Stimulated activated naive CD8-positive, alpha-beta T cell treated with anti-CD3 and anti-CD28 coated beads, Interleukin-15, amount 100 ng/mL, for 72 hours (primary cell): ENCODE measurements around the gene ZNF367.

Experiments used
- ATAC-seq: fragments of 150-1000 bp; cut with Tn5 transposase; 2 replicates; pipeline ENCODE4 v1.10.0; 2021; ENCODE audit warnings: mild to moderate bottlenecking, moderate library complexity
- DNase-seq, 2 donors: peaks; one replicate each; pipeline ENCODE4 v3.0.0; 2021 to 2022
- H3K27ac Mint-ChIP-seq, 2 donors: one replicate each; pipeline ENCODE4 v1.8.0; 2022; ENCODE audit warnings: mild to moderate bottlenecking in 2 of 2, mixed read lengths in 2 of 2, moderate library complexity in 2 of 2
- H3K27me3 Mint-ChIP-seq: one replicate; pipeline ENCODE4 v1.8.0; 2022; ENCODE audit warnings: mixed read lengths
- H3K4me1 Mint-ChIP-seq: one replicate; pipeline ENCODE4 v1.8.0; 2022; ENCODE audit warnings: mild to moderate bottlenecking, mixed read lengths
- H3K4me3 Mint-ChIP-seq, 2 donors: one replicate each; pipeline ENCODE4 v1.8.0; 2022; ENCODE audit warnings: mild to moderate bottlenecking in 2 of 2, mixed read lengths in 2 of 2, moderate library complexity in 1 of 2
- H3K9me3 Mint-ChIP-seq, 2 donors: one replicate each; pipeline ENCODE4 v1.8.0; 2022; ENCODE audit warnings: mixed read lengths in 2 of 2

Gene ZNF367

DNA sequence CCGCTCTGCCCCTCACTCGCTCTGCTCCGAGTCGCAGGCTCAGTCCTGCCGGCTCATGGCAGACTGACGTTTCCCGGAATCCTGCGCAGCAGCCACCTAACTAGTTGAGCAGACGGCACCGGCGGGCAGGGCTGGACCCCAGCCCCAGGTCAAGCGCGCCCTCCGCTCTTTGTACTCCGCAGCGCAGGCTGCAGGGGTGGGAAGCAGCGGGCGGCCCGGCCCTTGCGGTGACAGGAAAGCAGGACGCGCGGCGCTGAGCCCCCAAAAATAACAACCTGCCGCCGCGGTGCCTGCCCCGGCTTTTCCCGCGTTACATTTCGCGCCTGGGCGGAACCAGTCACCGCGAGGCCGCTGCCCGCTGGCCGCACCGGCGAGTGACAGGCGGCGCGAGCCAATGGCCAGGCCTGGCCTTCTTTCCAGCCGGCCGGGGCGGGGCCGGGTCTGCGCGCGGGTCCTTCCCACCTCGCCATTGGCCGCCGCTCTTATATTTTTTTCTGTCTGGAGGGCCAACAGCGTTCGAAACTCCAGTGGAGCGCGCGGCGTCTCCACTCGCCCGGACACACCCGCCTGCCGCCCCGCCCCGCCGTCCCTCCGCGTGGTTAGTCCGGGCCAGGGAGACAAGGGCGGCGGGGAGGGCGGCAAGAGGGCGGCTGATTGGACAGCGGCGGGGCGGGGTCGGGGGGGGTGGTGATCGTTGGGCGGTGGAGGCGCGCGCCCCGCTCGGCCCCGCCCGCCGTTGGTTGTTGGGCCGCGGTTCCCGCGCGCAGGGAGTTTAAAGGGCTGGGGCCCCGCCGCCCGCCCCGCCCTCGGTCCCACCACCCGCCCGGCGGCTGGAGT, at the start of gene ZNF367:
Gene ZNF367 (minus strand): TSS at position 288 of the 837 bp plus-strand sequence. CDS start 338 bp downstream, outside the sequence.
- peak within 1 kb of the TSS; percentile 94 to 99 for H3K27ac Mint-ChIP-seq
- H3K4me1 Mint-ChIP-seq = peaks cover 45% of the 10 kb centered on the region
- no peaks in the 10 kb centered on the region for H3K27me3 Mint-ChIP-seq
- peak; percentile 85 for ATAC-seq
- DNase-seq = peak; percentile 96
- H3K9me3 Mint-ChIP-seq = no peaks in the 10 kb centered on the region
- peak within 1 kb of the TSS; percentile 88 to 91 for H3K4me3 Mint-ChIP-seq

DNA sequence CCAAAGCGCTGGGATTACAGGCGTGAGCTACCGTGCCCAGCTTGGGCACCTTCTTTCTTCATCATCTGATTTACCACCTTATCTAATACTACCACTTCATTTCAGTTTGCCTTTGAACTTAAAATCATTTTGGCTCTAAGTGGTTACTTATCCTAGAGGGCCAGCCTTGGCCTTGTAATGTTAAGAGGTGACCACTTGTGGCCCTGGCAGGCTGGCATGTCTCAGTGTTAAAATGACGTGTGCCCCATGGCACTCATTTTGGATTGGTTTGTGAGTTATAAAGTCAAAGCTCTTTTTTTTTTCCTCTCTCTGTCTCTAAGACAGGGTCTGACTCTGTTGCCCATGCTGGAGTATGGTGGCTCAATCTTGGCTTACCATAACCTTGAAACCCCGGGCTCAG, 49.6 kb upstream of the ZNF367 start:
- DNase-seq = no peak
- Mint-ChIP-seq H3K27ac (no peak overlapping the region), H3K4me3 (no peak overlapping the region), H3K4me1 (no peaks in the 10 kb centered on the region), H3K9me3 (no peaks in the 10 kb centered on the region), H3K27me3 (no peaks in the 10 kb centered on the region)
- ATAC-seq = no peak

DNA sequence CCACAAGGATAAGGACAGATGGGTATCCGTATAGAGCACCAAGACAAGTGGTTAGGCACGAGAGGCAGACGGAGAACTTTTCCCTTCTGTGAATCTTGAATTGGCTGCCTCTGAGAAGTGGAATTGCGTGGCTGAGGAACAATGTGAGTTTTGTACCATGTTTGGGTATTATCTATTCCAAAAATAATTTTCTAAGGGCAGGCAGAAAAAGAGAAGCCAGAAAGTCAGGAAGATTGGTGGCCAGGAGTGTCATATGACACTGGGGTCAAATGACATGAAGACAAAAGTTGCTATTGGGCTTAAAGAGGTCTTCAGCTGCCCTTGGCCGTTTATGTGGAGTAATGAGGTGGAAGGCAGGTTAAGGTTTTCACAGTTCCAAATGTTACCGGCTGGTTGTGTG, 46.3 kb upstream of the ZNF367 start:
- H3K27ac Mint-ChIP-seq = no peak overlapping the region
- no peak overlapping the region for H3K4me3 Mint-ChIP-seq

DNA sequence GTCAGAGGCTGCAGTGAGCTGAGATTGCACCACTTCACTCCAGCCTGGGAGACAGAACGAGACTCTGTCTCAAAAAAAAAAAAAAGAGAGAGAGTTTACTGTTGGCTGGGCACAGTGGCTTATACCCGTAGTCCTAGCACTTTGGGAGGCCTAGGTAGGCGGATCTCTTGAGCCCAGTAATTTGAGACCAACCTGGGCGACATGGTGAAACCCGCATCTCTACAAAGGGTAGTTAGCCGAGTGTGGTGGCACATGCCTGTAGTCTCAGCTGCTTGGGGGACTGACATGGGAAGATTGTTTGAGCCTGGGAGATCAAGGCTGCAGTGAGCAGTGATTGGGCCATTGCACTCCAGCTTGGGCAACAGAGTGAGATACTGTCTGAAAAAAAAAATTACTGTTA, 44.4 kb upstream of the ZNF367 start:
- H3K4me1 Mint-ChIP-seq = peaks cover 15% of the 10 kb centered on the region
- no peak for DNase-seq
- H3K9me3 Mint-ChIP-seq = no peaks in the 10 kb centered on the region
- H3K27ac Mint-ChIP-seq = no peak overlapping the region
- no peak overlapping the region for H3K4me3 Mint-ChIP-seq
- no peaks in the 10 kb centered on the region for H3K27me3 Mint-ChIP-seq
- ATAC-seq = no peak

More for the DNA sequence above, 46.3 kb upstream of the ZNF367 start:
- H3K27me3 Mint-ChIP-seq = no peaks in the 10 kb centered on the region
- ATAC-seq = no peak
- H3K9me3 Mint-ChIP-seq = no peaks in the 10 kb centered on the region
- peaks cover 4% of the 10 kb centered on the region for H3K4me1 Mint-ChIP-seq
- DNase-seq = no peak

DNA sequence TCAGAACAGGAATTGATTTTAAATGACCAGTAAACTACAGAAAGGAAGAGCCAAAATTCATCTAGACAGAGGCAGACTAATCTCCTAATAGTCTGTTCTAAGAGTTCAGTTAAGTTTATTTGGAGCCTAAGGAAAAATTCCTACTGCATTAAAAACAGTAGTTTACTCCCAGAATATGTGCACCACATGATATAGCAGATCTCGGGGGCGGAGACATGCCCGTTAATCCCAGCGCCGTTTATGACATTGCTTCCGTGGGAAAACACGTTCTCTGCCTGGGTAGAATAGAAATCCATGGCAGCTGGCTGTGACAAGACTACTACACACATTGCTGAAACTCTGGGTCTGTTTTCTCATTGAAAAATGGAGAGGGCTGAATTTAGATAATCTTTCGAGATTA, 43.2 kb upstream of the ZNF367 start:
- ATAC-seq (no peak), DNase-seq (no peak)
- no peaks in the 10 kb centered on the region for H3K27me3 Mint-ChIP-seq
- H3K4me3 Mint-ChIP-seq = no peak overlapping the region
- no peak overlapping the region for H3K27ac Mint-ChIP-seq
- H3K4me1 Mint-ChIP-seq = peaks cover 15% of the 10 kb centered on the region
- H3K9me3 Mint-ChIP-seq = no peaks in the 10 kb centered on the region

DNA sequence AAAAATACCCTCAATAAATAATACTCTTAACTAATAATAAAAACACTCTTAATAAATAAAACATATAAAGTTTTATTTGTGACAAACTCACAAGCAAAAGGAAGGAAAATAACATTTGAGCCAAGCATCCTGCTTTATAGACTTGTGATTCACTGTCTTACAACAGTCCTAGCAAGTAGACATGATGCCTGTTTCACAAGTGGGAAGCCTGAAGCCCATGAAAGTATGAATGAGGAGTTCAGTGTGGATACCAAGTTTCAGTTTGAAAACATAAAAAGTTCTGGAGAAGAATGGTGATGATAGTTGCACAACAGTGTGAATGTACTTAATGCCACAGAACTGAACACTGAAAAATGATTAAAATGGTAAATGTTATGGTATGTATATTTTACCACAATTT, 42.7 kb upstream of the ZNF367 start:
- Mint-ChIP-seq H3K4me3 (no peak overlapping the region), H3K27ac (no peak overlapping the region), H3K27me3 (no peaks in the 10 kb centered on the region), H3K4me1 (peaks cover 15% of the 10 kb centered on the region), H3K9me3 (no peaks in the 10 kb centered on the region)
- ATAC-seq = no peak
- DNase-seq = no peak

DNA sequence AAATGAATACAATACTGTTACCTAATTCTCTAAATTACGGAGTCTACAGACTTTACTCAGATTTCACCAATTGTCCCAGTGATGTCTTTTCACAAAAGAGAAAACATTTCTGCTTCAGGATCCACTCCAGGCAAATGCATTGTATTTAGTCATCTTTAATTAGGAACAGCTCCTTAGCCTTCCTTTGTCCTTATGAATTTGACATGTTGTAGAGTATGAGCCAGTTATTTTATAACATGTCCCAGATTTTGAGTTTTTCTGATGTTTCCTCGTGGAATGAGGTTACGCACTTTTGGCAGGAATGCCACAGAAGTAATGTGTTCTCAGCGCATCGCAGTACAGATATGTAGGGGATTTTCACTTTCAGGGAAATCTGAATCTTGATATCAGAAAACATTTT, 42.3 kb upstream of the ZNF367 start:
- DNase-seq (no peak), ATAC-seq (no peak)
- Mint-ChIP-seq H3K4me1 (peaks cover 15% of the 10 kb centered on the region), H3K4me3 (no peak overlapping the region), H3K27ac (no peak overlapping the region), H3K9me3 (no peaks in the 10 kb centered on the region), H3K27me3 (no peaks in the 10 kb centered on the region)

DNA sequence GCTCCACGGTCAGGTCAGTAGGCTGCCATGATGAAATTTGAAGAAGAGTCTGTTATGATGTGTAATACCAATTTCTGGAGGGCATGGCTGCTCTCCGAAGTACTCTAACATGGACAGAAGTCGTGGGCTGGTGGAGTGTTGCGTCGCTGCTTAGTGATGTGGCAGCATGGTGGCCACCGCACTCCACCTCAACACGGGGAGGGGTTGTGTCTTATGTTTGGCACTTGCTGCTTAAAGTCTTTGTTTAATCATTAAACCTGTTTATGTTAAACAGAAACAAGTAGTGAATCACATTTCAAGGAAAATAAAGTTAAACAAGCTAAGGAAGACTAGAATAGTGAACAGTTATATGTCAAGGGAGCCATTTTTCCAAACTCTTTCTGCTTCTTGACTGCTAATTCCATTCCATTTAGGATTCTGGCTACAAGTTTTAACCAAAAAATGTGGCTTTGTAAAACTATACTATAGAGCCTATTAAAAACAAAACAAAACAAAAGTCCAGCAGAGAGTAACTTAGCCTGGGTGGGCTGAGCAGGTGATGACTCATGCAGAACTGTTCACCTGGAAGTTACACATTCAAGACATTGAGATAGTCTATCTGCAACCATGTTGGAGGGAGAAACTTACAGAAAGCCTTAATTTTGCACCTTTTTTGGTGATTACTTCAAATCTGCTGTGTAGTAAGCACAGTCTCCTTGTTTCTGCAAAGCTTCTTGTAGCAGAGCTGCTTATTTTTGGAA, 41.3 kb upstream of the ZNF367 start:
- no peaks in the 10 kb centered on the region for H3K9me3 Mint-ChIP-seq
- H3K27ac Mint-ChIP-seq = no peak overlapping the region
- peaks cover 15% of the 10 kb centered on the region for H3K4me1 Mint-ChIP-seq
- ATAC-seq (no peak), DNase-seq (no peak)
- no peaks in the 10 kb centered on the region for H3K27me3 Mint-ChIP-seq
- no peak overlapping the region for H3K4me3 Mint-ChIP-seq

DNA sequence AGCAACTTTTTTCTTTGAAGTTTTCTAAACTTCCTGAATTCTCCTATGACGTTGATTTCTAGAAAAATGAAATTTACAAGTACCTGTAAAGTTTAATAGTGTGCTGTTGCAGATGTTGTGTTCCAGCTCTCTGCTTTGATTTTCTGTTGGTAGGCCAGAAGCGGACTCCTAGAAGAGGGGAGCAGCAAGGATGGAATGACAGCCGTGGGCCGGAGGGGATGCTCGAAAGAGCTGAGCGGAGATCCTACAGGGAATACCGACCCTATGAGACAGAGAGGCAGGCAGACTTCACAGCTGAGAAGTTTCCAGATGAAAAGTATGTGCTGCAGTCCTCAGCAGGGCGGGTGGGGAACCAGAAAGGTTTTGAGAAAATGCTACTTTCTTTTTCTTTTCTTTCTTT, 40.1 kb upstream of the ZNF367 start:
- Mint-ChIP-seq H3K9me3 (no peaks in the 10 kb centered on the region), H3K4me1 (peaks cover 22% of the 10 kb centered on the region), H3K27ac (no peak overlapping the region), H3K27me3 (no peaks in the 10 kb centered on the region), H3K4me3 (no peak overlapping the region)
- no peak for DNase-seq
- no peak for ATAC-seq

DNA sequence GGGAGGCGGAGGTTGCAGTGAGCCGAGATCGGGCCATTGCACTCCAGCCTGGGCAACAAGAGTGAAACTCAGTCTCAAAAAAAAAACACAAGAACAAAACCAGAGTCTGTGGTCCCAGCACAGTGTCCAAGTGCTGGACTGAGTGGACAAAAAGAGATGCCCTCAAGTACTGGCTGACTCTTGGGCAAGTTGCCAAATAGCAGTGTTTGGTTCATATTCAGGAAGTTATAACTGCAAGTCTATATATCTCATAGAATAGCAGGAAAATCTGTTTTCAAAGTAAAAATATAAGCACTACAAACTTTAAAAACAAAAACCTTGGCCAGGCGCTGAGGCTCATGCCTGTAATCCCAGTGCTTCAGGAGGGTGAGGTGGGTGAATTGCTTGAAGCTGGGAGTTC, 39.1 kb upstream of the ZNF367 start:
- H3K27me3 Mint-ChIP-seq = no peaks in the 10 kb centered on the region
- DNase-seq = no peak
- H3K27ac Mint-ChIP-seq = no peak overlapping the region
- H3K4me3 Mint-ChIP-seq = no peak overlapping the region
- H3K4me1 Mint-ChIP-seq = peaks cover 28% of the 10 kb centered on the region
- no peak for ATAC-seq
- no peaks in the 10 kb centered on the region for H3K9me3 Mint-ChIP-seq

DNA sequence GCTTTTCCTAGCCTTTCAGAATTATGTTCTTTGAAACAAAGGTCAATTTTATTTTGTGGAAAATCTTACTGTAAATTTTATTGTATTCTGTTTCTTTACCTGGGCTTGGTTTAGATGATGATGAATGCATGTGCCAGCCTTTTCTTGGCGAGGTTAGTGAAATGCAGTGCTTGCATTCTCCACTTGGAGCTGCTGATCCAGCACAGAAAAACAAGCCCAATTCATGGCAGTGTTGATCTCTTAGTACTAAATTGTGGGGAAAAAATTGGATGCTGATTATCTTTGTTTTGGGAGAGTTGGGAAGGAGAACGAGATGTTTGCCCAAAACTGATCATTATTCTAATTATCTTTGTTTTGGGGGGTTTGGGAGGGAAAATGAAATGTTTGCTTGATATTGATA, 35.5 kb upstream of the ZNF367 start:
- H3K4me1 Mint-ChIP-seq = peaks cover 40% of the 10 kb centered on the region
- no peaks in the 10 kb centered on the region for H3K9me3 Mint-ChIP-seq
- DNase-seq (no peak), ATAC-seq (no peak)
- peaks cover 9% of the 10 kb centered on the region for H3K27me3 Mint-ChIP-seq
- no peak overlapping the region for H3K4me3 Mint-ChIP-seq
- H3K27ac Mint-ChIP-seq = no peak overlapping the region

DNA sequence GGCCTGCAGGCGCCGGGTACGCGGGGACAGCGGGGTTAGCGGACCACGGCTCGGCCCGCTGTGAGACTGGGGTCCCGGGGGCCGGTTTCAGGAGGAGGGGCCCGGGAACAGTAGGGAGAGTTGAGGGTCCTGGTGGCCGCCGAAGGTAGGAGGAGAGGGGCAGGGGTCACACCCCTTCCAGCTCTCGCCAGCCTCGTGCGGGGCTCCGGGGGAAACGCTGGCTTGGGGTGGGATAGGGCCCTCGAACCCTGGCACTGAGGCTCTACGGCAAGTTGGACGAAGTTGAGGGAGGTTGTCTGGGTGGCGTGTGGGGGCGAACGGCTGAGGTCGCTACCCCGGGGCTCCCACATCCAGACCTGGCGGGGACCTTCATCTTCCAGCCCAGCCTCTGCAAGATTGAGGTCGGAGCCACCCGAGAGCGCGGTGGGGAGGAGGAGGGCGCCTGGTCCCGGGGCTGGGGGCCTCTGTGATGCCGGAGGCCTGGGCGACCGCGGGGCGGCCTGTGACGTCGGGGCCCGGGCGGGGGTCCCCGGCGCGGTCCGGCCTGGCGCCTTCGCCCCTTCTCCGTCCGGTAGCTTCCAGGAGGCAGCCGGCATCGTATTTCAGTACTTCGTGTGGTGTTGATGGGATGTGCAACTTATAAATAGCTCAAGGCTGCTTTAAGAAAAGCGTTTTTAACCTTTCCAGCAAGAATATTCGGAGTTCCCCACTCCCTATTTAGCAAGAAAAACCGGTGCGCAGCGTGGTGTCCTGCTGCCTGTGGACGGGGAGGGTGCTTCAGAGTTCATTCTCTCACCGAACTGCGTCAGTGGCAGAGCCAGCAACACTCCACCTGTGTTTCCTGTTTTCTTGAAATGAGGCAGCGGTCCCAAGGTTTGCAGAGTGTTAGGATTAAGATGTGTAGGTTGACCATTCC, 32.7 kb upstream of the ZNF367 start:
- Mint-ChIP-seq H3K9me3 (no peaks in the 10 kb centered on the region), H3K4me1 (peaks cover 41% of the 10 kb centered on the region), H3K4me3 (peak overlapping the region; percentile 93 to 95), H3K27ac (peak overlapping the region; percentile 87 to 90), H3K27me3 (peaks cover 9% of the 10 kb centered on the region)
- ATAC-seq (peak; percentile 6), DNase-seq (peak; percentile 26 to 36)

DNA sequence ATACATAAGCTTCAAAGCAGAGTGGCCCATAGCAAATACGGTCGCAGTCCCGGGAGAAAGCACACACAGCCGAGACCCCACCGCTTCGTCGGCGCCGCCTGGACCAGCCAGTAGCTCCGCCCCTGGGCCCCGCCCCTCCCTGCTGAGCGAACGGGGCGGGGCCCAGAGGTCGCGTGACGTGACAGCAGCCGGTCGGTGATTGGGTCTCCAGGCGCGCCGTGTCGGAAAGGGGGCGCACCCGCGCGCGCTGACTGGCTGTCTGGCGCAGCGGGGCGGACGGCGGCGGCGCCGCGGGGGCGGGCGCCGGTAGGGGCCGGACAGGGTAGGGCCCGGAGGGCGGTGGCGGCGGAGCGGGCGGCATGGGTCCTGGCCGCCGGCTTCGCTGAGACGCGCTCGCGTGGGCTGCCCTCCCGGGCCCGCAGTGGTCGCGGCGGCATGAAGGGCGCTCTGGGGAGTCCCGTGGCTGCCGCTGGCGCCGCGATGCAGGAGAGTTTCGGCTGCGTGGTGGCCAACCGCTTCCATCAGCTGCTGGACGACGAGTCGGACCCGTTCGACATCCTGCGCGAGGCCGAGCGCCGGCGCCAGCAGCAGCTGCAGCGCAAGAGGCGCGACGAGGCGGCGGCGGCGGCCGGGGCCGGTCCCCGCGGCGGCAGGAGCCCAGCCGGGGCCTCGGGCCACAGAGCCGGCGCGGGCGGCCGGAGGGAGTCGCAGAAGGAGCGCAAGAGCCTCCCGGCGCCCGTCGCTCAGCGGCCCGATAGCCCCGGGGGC, 31.9 kb upstream of the ZNF367 start, which contains the start of gene HABP4:
Gene HABP4 (plus strand): TSS at position 325 of the 768 bp plus-strand sequence. CDS start 111 bp downstream, at position 436.
- peak; percentile 94 to 95 for DNase-seq
- Mint-ChIP-seq H3K27ac (peak within 1 kb of the TSS; percentile 87 to 90), H3K4me1 (peaks cover 41% of the 10 kb centered on the region), H3K9me3 (no peaks in the 10 kb centered on the region), H3K27me3 (peaks cover 9% of the 10 kb centered on the region), H3K4me3 (peak within 1 kb of the TSS; percentile 93 to 95)
- peak; percentile 96 for ATAC-seq

DNA sequence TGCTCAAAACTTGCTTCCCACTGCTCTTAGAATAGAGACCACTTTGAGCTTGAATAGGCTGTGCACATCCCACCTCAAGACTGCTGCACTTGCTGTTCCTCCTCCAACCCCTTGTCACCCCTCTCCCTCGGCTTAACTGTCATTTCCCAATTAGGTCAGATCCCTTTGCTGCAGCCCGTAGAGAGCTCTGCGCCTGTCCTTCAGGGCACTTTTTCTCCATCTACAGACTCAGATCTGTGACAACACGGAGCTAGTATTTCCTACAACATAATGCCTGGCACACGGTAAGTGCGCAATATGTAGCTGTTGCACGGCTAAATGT, 31.3 kb upstream of the ZNF367 start:
- H3K27ac Mint-ChIP-seq = peak overlapping the region in 1 of 2 donors; percentile 57
- DNase-seq = no peak
- H3K27me3 Mint-ChIP-seq = peaks cover 9% of the 10 kb centered on the region
- peak overlapping the region; percentile 93 to 95 for H3K4me3 Mint-ChIP-seq
- no peaks in the 10 kb centered on the region for H3K9me3 Mint-ChIP-seq
- ATAC-seq = peak; percentile 35
- H3K4me1 Mint-ChIP-seq = peaks cover 41% of the 10 kb centered on the region
